MM.1S (cell line): ENCODE data around the gene ZNF774.

Source experiments
- DNase-seq: peaks from one replicate; pipeline ENCODE4 v3.0.0-alpha.2; 2015
- H2AFZ ChIP-seq: fragments of 300-600 bp; sonication (generic); 2 replicates; pipeline ENCODE4 v1.6.0; 2016; ENCODE audit warnings: antibody characterized with exemption, low read length
- H3F3A ChIP-seq: fragments of 300-600 bp; sonication (generic); 2 replicates; pipeline ENCODE4 v1.6.1; 2016; ENCODE audit warnings: mild to moderate bottlenecking, antibody characterized with exemption, low read length, moderate library complexity, mixed read lengths; ENCODE audit not compliant: insufficient read depth
- H3K27ac ChIP-seq: fragments of 300-600 bp; sonication (generic); 2 replicates; pipeline ENCODE4 v1.5.1; 2016; ENCODE audit warnings: mild to moderate bottlenecking, low read length
- H3K27me3 ChIP-seq: fragments of 300-600 bp; sonication (generic); replicated peaks from 2 replicates; pipeline ENCODE4 v1.6.0; 2016; ENCODE audit warnings: low read length; ENCODE audit not compliant: insufficient read depth
- H3K36me3 ChIP-seq: fragments of 300-600 bp; sonication (generic); replicated peaks from 2 replicates; pipeline ENCODE4 v1.6.1; 2016; ENCODE audit warnings: mild to moderate bottlenecking, low read length, mixed read lengths; ENCODE audit not compliant: insufficient read depth
- H3K4me1 ChIP-seq: fragments of 300-600 bp; sonication (generic); 2 replicates; pipeline ENCODE4 v1.6.1; 2016; ENCODE audit warnings: low read length, mixed read lengths
- H3K4me2 ChIP-seq: fragments of 300-600 bp; sonication (generic); 2 replicates; pipeline ENCODE4 v1.6.0; 2016; ENCODE audit warnings: low read depth, low read length
- H3K4me3 ChIP-seq: fragments of 300-600 bp; sonication (generic); 2 replicates; pipeline ENCODE4 v1.5.1; 2016; ENCODE audit warnings: low read length, mixed read lengths
- H3K79me2 ChIP-seq: fragments of 300-600 bp; sonication (generic); 2 replicates; pipeline ENCODE4 v1.6.1; 2016; ENCODE audit warnings: mixed run types, low read length, mixed read lengths
- H3K9ac ChIP-seq: fragments of 300-600 bp; sonication (generic); 2 replicates; pipeline ENCODE4 v1.6.1; 2016; ENCODE audit warnings: low read length, mixed read lengths
- H3K9me2 ChIP-seq: fragments of 300-600 bp; sonication (generic); replicated peaks from 2 replicates; pipeline ENCODE4 v1.6.1; 2016; ENCODE audit warnings: mild to moderate bottlenecking, low read length, mixed read lengths; ENCODE audit not compliant: insufficient read depth
- H3K9me3 ChIP-seq: fragments of 300-600 bp; sonication (generic); replicated peaks from 2 replicates; pipeline ENCODE4 v1.6.1; 2016; ENCODE audit warnings: mild to moderate bottlenecking, low read length, mixed read lengths; ENCODE audit not compliant: insufficient read depth
- H4K20me1 ChIP-seq: fragments of 300-600 bp; sonication (generic); 2 replicates; pipeline ENCODE4 v1.6.1; 2016; ENCODE audit warnings: mild to moderate bottlenecking, low read length, moderate library complexity, mixed read lengths; ENCODE audit not compliant: insufficient read depth
- EZH2 ChIP-seq: fragments of 300-600 bp; sonication (generic); optimal IDR thresholded peaks from 2 replicates; pipeline ENCODE3; 2017; ENCODE audit warnings: low read depth, mild to moderate bottlenecking, antibody characterized with exemption, low read length, mixed read lengths
- EZH2phosphoT487 ChIP-seq: fragments of 300-600 bp; sonication (generic); IDR thresholded peaks from 2 replicates; pipeline ENCODE4 v1.6.1; 2018; ENCODE audit warnings: antibody characterized with exemption, low read length
- TF ChIP-seq, protein P1 (sequence below): fragments of 300-600 bp; sonication (generic); IDR thresholded peaks from 2 replicates; pipeline ENCODE4 v1.5.1; 2016; ENCODE audit warnings: antibody characterized with exemption, low read length, mixed read lengths

ZNF774 gene

DNA sequence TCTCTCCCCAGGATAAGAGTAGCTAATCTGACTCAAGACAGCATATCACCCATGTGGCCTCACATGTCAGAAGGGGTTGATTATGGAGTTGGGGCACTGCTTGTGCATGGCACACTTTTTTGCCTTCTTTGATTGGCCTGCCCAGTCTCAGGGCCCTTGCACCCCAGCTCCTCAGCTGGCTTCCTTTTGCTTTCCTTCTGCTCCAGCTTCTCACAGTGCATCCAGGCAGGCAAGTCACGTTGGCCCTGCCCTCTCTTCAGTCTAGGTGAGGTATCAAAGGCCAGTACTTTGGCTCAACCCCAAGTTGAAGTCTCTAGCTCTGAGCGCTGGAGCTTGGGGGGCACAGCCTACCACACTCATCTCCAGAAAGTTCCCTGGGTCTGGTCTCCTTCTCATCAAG, 44.4 kb upstream of the ZNF774 start:
- no peaks in the 10 kb centered on the region for H3K9me3 ChIP-seq
- no peaks in the 10 kb centered on the region for H3K36me3 ChIP-seq
- H3K9me2 ChIP-seq, result no peaks in the 10 kb centered on the region
- no peaks in the 10 kb centered on the region for H3F3A ChIP-seq
- H3K4me1 ChIP-seq, result no peaks in the 10 kb centered on the region
- H3K4me2 ChIP-seq, result no peak overlapping the region
- H2AFZ ChIP-seq, result no peak overlapping the region
- H3K79me2 ChIP-seq, result no peaks in the 10 kb centered on the region
- H4K20me1 ChIP-seq, result no peaks in the 10 kb centered on the region
- TF ChIP-seq, protein P1, sequence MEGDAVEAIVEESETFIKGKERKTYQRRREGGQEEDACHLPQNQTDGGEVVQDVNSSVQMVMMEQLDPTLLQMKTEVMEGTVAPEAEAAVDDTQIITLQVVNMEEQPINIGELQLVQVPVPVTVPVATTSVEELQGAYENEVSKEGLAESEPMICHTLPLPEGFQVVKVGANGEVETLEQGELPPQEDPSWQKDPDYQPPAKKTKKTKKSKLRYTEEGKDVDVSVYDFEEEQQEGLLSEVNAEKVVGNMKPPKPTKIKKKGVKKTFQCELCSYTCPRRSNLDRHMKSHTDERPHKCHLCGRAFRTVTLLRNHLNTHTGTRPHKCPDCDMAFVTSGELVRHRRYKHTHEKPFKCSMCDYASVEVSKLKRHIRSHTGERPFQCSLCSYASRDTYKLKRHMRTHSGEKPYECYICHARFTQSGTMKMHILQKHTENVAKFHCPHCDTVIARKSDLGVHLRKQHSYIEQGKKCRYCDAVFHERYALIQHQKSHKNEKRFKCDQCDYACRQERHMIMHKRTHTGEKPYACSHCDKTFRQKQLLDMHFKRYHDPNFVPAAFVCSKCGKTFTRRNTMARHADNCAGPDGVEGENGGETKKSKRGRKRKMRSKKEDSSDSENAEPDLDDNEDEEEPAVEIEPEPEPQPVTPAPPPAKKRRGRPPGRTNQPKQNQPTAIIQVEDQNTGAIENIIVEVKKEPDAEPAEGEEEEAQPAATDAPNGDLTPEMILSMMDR, result no peak
- TF ChIP-seq EZH2phosphoT487, result no peak
- TF ChIP-seq EZH2, result no peak
- H3K9ac ChIP-seq, result no peak overlapping the region
- H3K27me3 ChIP-seq, result no peaks in the 10 kb centered on the region
- H3K27ac ChIP-seq, result no peak overlapping the region
- DNase-seq, result no peak
- H3K4me3 ChIP-seq, result no peak overlapping the region

DNA sequence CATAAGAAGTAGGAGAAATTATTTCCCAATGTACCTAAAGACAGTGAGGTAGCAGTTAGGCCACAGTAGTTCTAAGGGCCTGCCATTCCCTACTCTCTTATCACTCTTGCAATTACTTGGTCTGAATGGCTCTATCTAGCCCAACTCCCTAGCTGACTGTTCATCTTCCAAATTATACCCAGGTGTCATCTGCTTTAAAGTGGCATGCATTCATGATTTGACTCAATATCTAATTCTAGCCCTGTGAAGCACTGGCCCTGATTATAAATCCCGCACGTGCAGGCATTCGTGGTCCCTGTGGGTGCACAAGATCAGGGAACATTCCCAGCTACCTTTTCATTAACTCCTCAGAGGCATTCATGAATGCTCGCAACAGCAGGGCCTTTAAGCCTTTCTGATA, 43.1 kb upstream of the ZNF774 start:
- H3K27ac ChIP-seq, result no peak overlapping the region
- DNase-seq, result no peak
- H3F3A ChIP-seq, result no peaks in the 10 kb centered on the region
- H3K9ac ChIP-seq, result no peak overlapping the region
- no peaks in the 10 kb centered on the region for H3K4me1 ChIP-seq
- no peaks in the 10 kb centered on the region for H3K79me2 ChIP-seq
- no peaks in the 10 kb centered on the region for H4K20me1 ChIP-seq
- H3K9me2 ChIP-seq, result no peaks in the 10 kb centered on the region
- no peak overlapping the region for H3K4me2 ChIP-seq
- no peaks in the 10 kb centered on the region for H3K27me3 ChIP-seq
- no peak overlapping the region for H2AFZ ChIP-seq
- TF ChIP-seq, protein P1, result no peak
- no peak for TF ChIP-seq EZH2phosphoT487
- TF ChIP-seq EZH2, result no peak
- H3K4me3 ChIP-seq, result no peak overlapping the region
- H3K9me3 ChIP-seq, result no peaks in the 10 kb centered on the region
- H3K36me3 ChIP-seq, result no peaks in the 10 kb centered on the region

DNA sequence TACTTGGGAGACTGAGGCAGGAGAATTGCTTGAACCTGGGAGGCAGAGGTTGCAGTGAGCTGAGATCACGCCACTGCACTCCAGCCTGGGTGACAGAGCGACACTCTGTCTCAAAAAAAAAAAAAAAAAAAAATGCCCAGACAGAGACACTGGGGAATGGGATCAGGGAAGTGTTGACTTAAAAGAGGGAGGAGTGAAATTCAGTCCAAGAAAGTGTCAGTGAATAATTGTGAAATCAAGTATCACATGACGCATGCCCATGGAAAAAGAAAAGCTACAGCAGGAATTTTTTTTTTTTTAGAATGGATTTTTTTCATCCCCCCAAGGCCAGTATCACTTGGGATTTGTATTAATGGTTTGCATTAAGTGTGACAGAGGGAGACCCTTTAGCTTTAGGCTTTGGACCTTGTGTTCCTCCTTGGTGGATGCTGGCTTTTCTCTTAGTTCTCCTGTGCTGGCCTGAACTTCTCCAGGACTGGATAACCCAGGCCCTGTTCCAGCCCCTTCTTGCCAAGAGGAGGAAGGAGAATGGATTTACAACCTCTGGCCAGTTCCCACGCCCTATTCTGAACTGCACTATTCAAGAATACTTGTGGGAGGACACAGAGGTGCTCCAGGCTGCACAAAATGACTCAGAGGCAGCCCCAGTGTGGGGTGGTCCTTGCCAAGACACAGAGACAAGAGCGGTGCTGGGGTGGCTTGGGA, 36.7 kb upstream of the ZNF774 start:
- H3K9me3 ChIP-seq, result no peaks in the 10 kb centered on the region
- no peak overlapping the region for H3K4me3 ChIP-seq
- no peaks in the 10 kb centered on the region for H3K79me2 ChIP-seq
- H3K4me2 ChIP-seq, result no peak overlapping the region
- no peaks in the 10 kb centered on the region for H3K27me3 ChIP-seq
- no peak overlapping the region for H3K9ac ChIP-seq
- TF ChIP-seq, protein P1, result no peak
- no peak for TF ChIP-seq EZH2phosphoT487
- TF ChIP-seq EZH2, result no peak
- no peaks in the 10 kb centered on the region for H3F3A ChIP-seq
- no peaks in the 10 kb centered on the region for H4K20me1 ChIP-seq
- H3K36me3 ChIP-seq, result no peaks in the 10 kb centered on the region
- no peak overlapping the region for H3K27ac ChIP-seq
- DNase-seq, result no peak
- H2AFZ ChIP-seq, result no peak overlapping the region
- H3K9me2 ChIP-seq, result no peaks in the 10 kb centered on the region
- 0 out of 2 replicates have a peak, but pooled peaks cover 3% of the 10 kb centered on the region for H3K4me1 ChIP-seq
